Measurements from ENCODE around the gene UHRF2. TPM values are rescaled to one million over a fixed set of nuclear protein-coding genes. Genes with fewer than 3 reads are reported as not detected.

UHRF2 gene
- total RNA-seq, 1 donor from 2014 or later, result 22.8 TPM

DNA sequence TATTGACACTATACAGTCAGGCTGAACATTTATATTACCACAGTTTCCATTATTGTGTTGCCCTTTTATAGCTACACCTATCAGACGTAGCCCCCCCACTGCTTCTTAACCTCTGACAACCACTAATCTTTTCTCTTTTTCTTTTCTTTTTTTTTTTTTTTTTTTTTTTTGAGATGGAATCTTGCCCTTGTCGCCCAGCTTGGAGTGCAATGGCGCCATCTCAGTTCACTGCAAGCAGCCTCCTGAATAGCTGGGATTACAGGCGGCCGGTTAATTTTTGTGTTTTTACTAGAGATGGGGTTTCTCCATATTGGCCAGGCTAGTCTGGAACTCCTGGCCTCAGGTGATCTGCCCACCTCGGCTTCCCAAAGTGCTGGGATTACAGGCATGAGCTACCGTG is 75.4 kb downstream of the UHRF2 start:
- Histone ChIP-seq H3K4me3 (no peak overlapping the region), H3K27me3 (no peaks in the 10 kb centered on the region), H3K36me3 (peaks cover 25 to 49% of the 10 kb centered on the region in 2 donors), H3K27ac (no peak overlapping the region), H3K4me1 (no peaks in the 10 kb centered on the region), H3K9me3 (no peaks in the 10 kb centered on the region)
- intact Hi-C loops (cut with DNase I), result no loop called here
- DNase-seq (ENCODE audit: low spot score in 2 of 2), result no peak
- TF ChIP-seq, protein P1, sequence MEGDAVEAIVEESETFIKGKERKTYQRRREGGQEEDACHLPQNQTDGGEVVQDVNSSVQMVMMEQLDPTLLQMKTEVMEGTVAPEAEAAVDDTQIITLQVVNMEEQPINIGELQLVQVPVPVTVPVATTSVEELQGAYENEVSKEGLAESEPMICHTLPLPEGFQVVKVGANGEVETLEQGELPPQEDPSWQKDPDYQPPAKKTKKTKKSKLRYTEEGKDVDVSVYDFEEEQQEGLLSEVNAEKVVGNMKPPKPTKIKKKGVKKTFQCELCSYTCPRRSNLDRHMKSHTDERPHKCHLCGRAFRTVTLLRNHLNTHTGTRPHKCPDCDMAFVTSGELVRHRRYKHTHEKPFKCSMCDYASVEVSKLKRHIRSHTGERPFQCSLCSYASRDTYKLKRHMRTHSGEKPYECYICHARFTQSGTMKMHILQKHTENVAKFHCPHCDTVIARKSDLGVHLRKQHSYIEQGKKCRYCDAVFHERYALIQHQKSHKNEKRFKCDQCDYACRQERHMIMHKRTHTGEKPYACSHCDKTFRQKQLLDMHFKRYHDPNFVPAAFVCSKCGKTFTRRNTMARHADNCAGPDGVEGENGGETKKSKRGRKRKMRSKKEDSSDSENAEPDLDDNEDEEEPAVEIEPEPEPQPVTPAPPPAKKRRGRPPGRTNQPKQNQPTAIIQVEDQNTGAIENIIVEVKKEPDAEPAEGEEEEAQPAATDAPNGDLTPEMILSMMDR (IDR thresholded peaks at IDR 0.05), result no peak

DNA sequence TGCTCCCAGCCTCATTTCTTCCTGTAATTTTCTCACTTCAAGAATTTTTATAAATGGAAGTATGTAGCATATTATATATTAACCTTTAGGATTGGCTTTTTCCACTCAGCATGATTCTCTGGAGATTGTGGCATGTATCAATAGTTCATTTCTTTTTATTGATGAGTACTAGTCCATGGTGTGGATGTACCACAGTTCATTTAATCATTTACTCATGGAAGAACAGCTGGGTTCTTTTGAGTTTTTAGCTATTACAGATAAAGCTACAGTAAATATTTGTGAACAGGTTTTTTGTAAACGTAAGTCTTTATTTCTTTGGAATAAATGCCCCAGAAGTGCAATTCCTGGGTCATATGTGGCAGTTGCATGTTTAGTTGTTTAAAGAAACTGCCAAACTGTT is 76.1 kb downstream of the UHRF2 start:
- H3K36me3 ChIP-seq, result peaks cover 28 to 52% of the 10 kb centered on the region in 2 donors
- TF ChIP-seq, protein P1 (IDR thresholded peaks at IDR 0.05), result no peak

DNA sequence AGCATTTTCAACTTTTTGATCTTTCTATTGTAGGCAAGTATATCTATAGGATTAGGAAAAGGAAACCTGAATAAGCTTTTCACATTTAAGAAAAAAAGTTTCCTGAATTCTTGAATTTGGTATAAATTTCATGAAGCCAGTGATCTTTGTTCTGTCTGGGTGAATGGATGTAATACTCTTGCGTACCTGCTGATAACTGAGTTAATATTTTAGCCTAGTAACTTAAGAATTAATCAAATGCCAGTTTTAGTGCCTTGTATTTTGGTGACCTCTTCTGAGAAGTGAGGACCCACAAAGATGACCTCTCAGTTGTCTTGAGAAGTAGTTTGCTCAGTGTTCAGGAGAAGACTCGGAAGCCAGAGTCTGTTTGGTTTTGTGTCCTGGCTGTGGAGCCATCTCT is 77.9 kb downstream of the UHRF2 start:
- no peak for DNase-seq (ENCODE audit: low spot score in 2 of 2)
- TF ChIP-seq, protein P1 (IDR thresholded peaks at IDR 0.05), result no peak
- no peaks in the 10 kb centered on the region for H3K9me3 ChIP-seq
- no peaks in the 10 kb centered on the region for H3K27me3 ChIP-seq
- intact Hi-C loops (cut with DNase I), result loop anchor here (10.0 kb wide), 2 partner anchors 74 to 136 kb away; no protein-coding TSS in a partner anchor
- no peaks in the 10 kb centered on the region for H3K4me1 ChIP-seq
- H3K4me3 ChIP-seq, result no peak overlapping the region
- H3K27ac ChIP-seq, result no peak overlapping the region
- H3K36me3 ChIP-seq, result peaks cover 19 to 55% of the 10 kb centered on the region in 2 donors

More for the DNA sequence above, 76.1 kb downstream of the UHRF2 start:
- intact Hi-C loops (cut with DNase I), result no loop called here
- Histone ChIP-seq H3K27me3 (no peaks in the 10 kb centered on the region), H3K9me3 (no peaks in the 10 kb centered on the region), H3K27ac (no peak overlapping the region), H3K4me3 (no peak overlapping the region), H3K4me1 (no peaks in the 10 kb centered on the region)
- no peak for DNase-seq (ENCODE audit: low spot score in 2 of 2)

DNA sequence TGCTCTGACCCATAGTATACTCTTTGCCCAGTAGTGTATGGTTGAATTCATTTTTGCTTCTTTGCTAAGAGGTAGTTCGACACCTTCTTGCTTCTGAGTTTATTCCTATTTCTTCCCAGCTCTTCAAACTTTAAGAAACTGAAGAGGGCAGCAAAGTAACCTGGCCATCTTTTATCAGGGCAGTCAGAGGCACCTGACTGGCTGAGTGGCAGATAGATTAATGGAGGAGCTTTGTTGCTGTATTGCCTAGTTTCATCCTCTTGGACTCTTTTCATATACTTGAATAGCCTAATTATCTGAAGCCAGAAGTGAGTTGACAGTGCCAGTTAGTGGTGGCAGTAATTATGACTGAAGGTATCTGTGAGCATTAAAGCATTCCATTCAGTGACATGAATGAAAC is 82.5 kb downstream of the UHRF2 start:
- Histone ChIP-seq H3K27ac (no peak overlapping the region), H3K36me3 (peaks cover 24 to 52% of the 10 kb centered on the region in 2 donors), H3K4me3 (no peak overlapping the region), H3K27me3 (no peaks in the 10 kb centered on the region), H3K9me3 (no peaks in the 10 kb centered on the region), H3K4me1 (no peaks in the 10 kb centered on the region)
- TF ChIP-seq, protein P1 (IDR thresholded peaks at IDR 0.05), result no peak
- intact Hi-C loops (cut with DNase I), result loop anchor here (10.0 kb wide), 2 partner anchors 69 to 141 kb away; no protein-coding TSS in a partner anchor
- no peak for DNase-seq (ENCODE audit: low spot score in 2 of 2)

DNA sequence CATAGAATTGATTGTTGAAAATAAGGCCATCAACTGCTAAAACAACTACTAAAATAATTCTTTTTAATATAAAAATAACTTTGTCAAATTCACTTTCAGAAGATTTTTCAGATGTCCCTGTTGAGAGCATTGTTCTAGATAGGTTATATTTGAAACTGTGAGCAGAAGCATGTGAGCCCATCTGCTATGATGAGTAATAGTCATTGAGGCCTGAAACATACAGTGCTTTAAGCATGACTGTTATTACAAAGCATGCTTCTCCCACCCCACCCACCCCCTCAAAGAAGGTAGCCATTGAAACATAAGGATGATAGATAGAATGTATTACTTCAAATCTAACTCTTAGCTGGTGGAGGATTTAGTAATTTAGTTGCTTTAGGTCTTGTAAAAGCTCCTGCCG is 86.0 kb downstream of the UHRF2 start:
- Histone ChIP-seq H3K4me1 (no peaks in the 10 kb centered on the region), H3K9me3 (no peaks in the 10 kb centered on the region), H3K27me3 (no peaks in the 10 kb centered on the region), H3K27ac (no peak overlapping the region), H3K4me3 (no peak overlapping the region), H3K36me3 (peaks cover 36 to 75% of the 10 kb centered on the region in 2 donors)
- no peak for DNase-seq (ENCODE audit: low spot score in 2 of 2)
- TF ChIP-seq, protein P1 (IDR thresholded peaks at IDR 0.05), result no peak
- intact Hi-C loops (cut with DNase I), result loop anchor here (10.0 kb wide), 2 partner anchors 66 to 144 kb away; no protein-coding TSS in a partner anchor

Measured in ascending aorta (tissue), 2 donors.